OCI-LY1 (cell line): ENCODE data around the gene SDCBP2.

ENCODE experiments used
- H2AFZ ChIP-seq: fragments of 200-600 bp; sonication (generic), shearing (Covaris generic); 2 replicates; pipeline ENCODE4 v1.6.0; 2014; ENCODE audit warnings: antibody characterized with exemption, mild to moderate bottlenecking, low read length
- H3F3A ChIP-seq: fragments of 200-600 bp; sonication (generic), shearing (Covaris generic); 2 replicates; pipeline ENCODE4 v1.6.0; 2014; ENCODE audit warnings: mild to moderate bottlenecking, antibody characterized with exemption, low read length, moderate library complexity; ENCODE audit not compliant: insufficient read depth
- H3K27ac ChIP-seq: fragments of 200-600 bp; sonication (generic); 2 replicates; pipeline ENCODE4 v1.5.1; 2014; ENCODE audit warnings: low read length, mixed run types, mild to moderate bottlenecking, low read depth; ENCODE audit not compliant: poor library complexity, severe bottlenecking
- H3K27me3 ChIP-seq: fragments of 200-600 bp; sonication (generic); 2 replicates; pipeline ENCODE4 v1.6.0; 2014; ENCODE audit warnings: antibody characterized with exemption, mild to moderate bottlenecking, low read length, moderate library complexity; ENCODE audit not compliant: insufficient read depth
- H3K36me3 ChIP-seq: fragments of 200-600 bp; sonication (generic); 2 replicates; pipeline ENCODE4 v1.6.1; 2014; ENCODE audit warnings: mild to moderate bottlenecking, antibody characterized with exemption, low read length, moderate library complexity, mixed read lengths; ENCODE audit not compliant: insufficient read depth
- H3K4me1 ChIP-seq: fragments of 200-600 bp; sonication (generic); 2 replicates; pipeline ENCODE4 v1.5.1; 2014; ENCODE audit warnings: mild to moderate bottlenecking, low read length, moderate library complexity; ENCODE audit not compliant: insufficient read depth, severe bottlenecking
- H3K4me2 ChIP-seq: fragments of 200-600 bp; sonication (generic), shearing (Covaris generic); 2 replicates; pipeline ENCODE4 v1.6.1; 2014; ENCODE audit warnings: low read length
- H3K4me3 ChIP-seq: fragments of 200-600 bp; sonication (generic); 2 replicates; pipeline ENCODE4 v1.5.1; 2014; ENCODE audit warnings: low read length, low read depth, mild to moderate bottlenecking, mixed read lengths; ENCODE audit not compliant: poor library complexity, severe bottlenecking
- H3K79me2 ChIP-seq: fragments of 200-600 bp; shearing (Covaris generic); 2 replicates; pipeline ENCODE4 v1.6.1; 2016; ENCODE audit warnings: mixed run types, low read length, mixed read lengths; ENCODE audit not compliant: insufficient read depth
- H3K9ac ChIP-seq: fragments of 200-600 bp; sonication (generic), shearing (Covaris generic); 2 replicates; pipeline ENCODE4 v1.6.1; 2014; ENCODE audit warnings: mild to moderate bottlenecking, low read length, mixed read lengths
- H3K9me2 ChIP-seq: fragments of 200-600 bp; sonication (generic), shearing (Covaris generic); 2 replicates; pipeline ENCODE4 v1.6.1; 2014; ENCODE audit warnings: low read depth, mild to moderate bottlenecking, low read length, mixed read lengths
- H3K9me3 ChIP-seq: fragments of 200-600 bp; shearing (Covaris generic); 2 replicates; pipeline ENCODE4 v1.6.1; 2014; ENCODE audit warnings: low read length, mixed read lengths
- H4K20me1 ChIP-seq: fragments of 200-600 bp; sonication (generic), shearing (Covaris generic); 2 replicates; pipeline ENCODE4 v1.6.0; 2016; ENCODE audit warnings: mild to moderate bottlenecking, low read length; ENCODE audit not compliant: insufficient read depth
- CTCF ChIP-seq: fragments of 200-600 bp; sonication (generic), shearing (Covaris generic); IDR thresholded peaks from 2 replicates; pipeline ENCODE4 v1.5.1; 2017; ENCODE audit warnings: mild to moderate bottlenecking, antibody characterized with exemption, low read length, moderate library complexity, mixed read lengths
- EZH2 ChIP-seq: fragments of 200-600 bp; sonication (generic), shearing (Covaris generic); IDR thresholded peaks from 2 replicates; pipeline ENCODE4 v1.8.0; 2017; ENCODE audit warnings: borderline replicate concordance, mixed run types, mild to moderate bottlenecking, antibody characterized with exemption, low read length, moderate library complexity, mixed read lengths

SDCBP2 gene

GRCh38 chr20:1295276-1295930 lies 33.5 kb downstream of the SDCBP2 start:
- TF ChIP-seq EZH2 (no peak), CTCF (no peak)
- Histone ChIP-seq H3K4me3 (no peak overlapping the region), H3K9me2 (no peaks in the 10 kb centered on the region), H3K27ac (no peak overlapping the region), H4K20me1 (no peaks in the 10 kb centered on the region), H3K27me3 (no peaks in the 10 kb centered on the region), H3K9me3 (no peaks in the 10 kb centered on the region), H3F3A (no peaks in the 10 kb centered on the region), H3K79me2 (no peaks in the 10 kb centered on the region), H3K36me3 (no peaks in the 10 kb centered on the region), H3K4me2 (no peak overlapping the region), H2AFZ (no peak overlapping the region), H3K4me1 (no peaks in the 10 kb centered on the region), H3K9ac (no peak overlapping the region)

- H3K9me2 ChIP-seq, result no peaks in the 10 kb centered on the region
- no peak overlapping the region for H3K27ac ChIP-seq
- H3K27me3 ChIP-seq, result no peaks in the 10 kb centered on the region
- no peak overlapping the region for H3K4me3 ChIP-seq
- H3F3A ChIP-seq, result no peaks in the 10 kb centered on the region
- no peaks in the 10 kb centered on the region for H3K79me2 ChIP-seq
- no peaks in the 10 kb centered on the region for H3K36me3 ChIP-seq
- no peak overlapping the region for H3K9ac ChIP-seq
- no peak overlapping the region for H3K4me2 ChIP-seq
- no peaks in the 10 kb centered on the region for H3K9me3 ChIP-seq
- TF ChIP-seq CTCF (no peak), EZH2 (no peak)
- no peaks in the 10 kb centered on the region for H3K4me1 ChIP-seq
- H2AFZ ChIP-seq, result no peak overlapping the region
- no peaks in the 10 kb centered on the region for H4K20me1 ChIP-seq
These were observed 34.4 kb downstream of the SDCBP2 start for GRCh38 chr20:1294497-1294896.

GRCh38 chr20:1293641-1294379 lies 35.1 kb downstream of the SDCBP2 start:
- H3K27ac ChIP-seq, result no peak overlapping the region
- H3K9me3 ChIP-seq, result no peaks in the 10 kb centered on the region
- no peak overlapping the region for H3K4me3 ChIP-seq
- H2AFZ ChIP-seq, result no peak overlapping the region
- H3K36me3 ChIP-seq, result no peaks in the 10 kb centered on the region
- H3K79me2 ChIP-seq, result no peaks in the 10 kb centered on the region
- no peaks in the 10 kb centered on the region for H4K20me1 ChIP-seq
- H3K9me2 ChIP-seq, result no peaks in the 10 kb centered on the region
- H3K4me1 ChIP-seq, result no peaks in the 10 kb centered on the region
- no peak overlapping the region for H3K9ac ChIP-seq
- H3K27me3 ChIP-seq, result no peaks in the 10 kb centered on the region
- no peaks in the 10 kb centered on the region for H3F3A ChIP-seq
- TF ChIP-seq EZH2 (no peak), CTCF (no peak)
- no peak overlapping the region for H3K4me2 ChIP-seq
